Gastrocnemius medialis (tissue), 4 donors: ENCODE measurements around the gene GIPC3.

Experiments
- CTCF ChIP-seq, 5 experiments: fragments of 450-650 bp in 3 of 5; fragments of 200-600 bp in 2 of 5; sonication (generic) in 2 of 5; IDR thresholded peaks in 4 of 5; conservative IDR thresholded peaks in 1 of 5; 1 replicate in 4 of 5; 2 replicates in 1 of 5; pipeline ENCODE4 v1.5.1; 2016 to 2019; ENCODE audit warnings: antibody characterized with exemption in 5 of 5, mild to moderate bottlenecking in 3 of 5, moderate library complexity in 3 of 5
- POLR2A ChIP-seq, 2 donors: fragments of 450-650 bp; IDR thresholded peaks; one replicate each; pipeline ENCODE4 v1.6.1; 2017; ENCODE audit warnings: antibody characterized with exemption in 2 of 2, mild to moderate bottlenecking in 2 of 2, moderate library complexity in 2 of 2

DNA sequence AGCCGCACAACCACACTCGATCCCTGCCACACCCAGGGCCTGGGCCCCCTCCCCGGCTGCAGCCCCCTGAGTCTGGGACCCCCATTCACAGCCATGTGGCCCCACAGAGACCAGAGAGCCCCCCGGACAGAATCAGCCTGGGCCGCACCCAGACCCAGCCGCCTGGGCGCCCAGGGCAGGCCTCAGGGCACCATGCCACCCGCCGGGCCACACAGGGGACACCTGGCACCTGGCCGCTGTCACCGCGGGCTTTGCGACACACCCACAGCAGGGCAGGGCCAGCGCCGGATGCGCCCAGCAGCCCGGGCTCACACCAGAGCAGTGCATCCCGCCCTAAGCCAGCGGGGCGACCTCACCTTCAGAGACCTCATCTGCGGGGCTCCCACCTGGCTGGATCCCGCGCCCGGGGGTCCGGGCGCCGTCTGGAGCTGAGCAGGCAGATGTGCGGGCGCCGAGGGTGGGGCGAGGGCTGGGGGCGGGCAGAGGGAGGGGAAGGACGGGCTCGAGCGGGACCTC, 21.0 kb downstream of the GIPC3 start:
- no peak for TF ChIP-seq CTCF (IDR thresholded peaks at IDR 0.05 in 4 of 5, conservative IDR thresholded peaks at IDR 0.05 in 1 of 5)
- TF ChIP-seq POLR2A (IDR thresholded peaks at IDR 0.05) = no peak
